ENCODE results near the gene EPHA1.

The EPHA1 gene

GRCh38 chr7:143351060-143351459 lies 57.6 kb downstream of the EPHA1 start:
- no peak for DNase-seq (ENCODE audit: low read depth in 2 of 2)

- DNase-seq (ENCODE audit: low read depth in 2 of 2), result no peak
Measured at GRCh38 chr7:143347950-143348349, 60.7 kb downstream of the EPHA1 start.

DNA sequence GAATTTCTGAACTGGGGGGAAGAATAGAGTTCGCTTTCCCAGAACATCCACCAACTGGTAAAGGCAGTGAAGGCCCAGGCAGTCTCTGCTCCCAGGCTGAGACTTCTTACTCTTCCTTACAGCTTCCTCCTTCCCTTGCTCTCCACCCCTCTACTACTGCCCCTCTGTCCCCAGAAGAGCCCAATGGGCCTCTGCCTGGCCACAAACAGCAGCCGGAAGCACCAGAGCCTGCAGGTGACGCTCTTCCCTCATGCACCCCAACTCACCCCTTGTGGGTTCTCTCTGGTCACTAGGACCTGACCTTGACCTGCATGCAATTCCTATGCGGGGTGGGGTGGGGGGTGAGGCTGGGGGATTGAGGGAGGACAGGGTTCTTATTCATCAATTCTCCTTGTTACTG lies 62.6 kb downstream of the EPHA1 start:
- DNase-seq (ENCODE audit: low read depth in 2 of 2), result no peak

- DNase-seq (ENCODE audit: low read depth in 2 of 2), result peak; percentile 30 to 33
Measured at GRCh38 chr7:143345428-143345900, 63.2 kb downstream of the EPHA1 start.

DNA sequence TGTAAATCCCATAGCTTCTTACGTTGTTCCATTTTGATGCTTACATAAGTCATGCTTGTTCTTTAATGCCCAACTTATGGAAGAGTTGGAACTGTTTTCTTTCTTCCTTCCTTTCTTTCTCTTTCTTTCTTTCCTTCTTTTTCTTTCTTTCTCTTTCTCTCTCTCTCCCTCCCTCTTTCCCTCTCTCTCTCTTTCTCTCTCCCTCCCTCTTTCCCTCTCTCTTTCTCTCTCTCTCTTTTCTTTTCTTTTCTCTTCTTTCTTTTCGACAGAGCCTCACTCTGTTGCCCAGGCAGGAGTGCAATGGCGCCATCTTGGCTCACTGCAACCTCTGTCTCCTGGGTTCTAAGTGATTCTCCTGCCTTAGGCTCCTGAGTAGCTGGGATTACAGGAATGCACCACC lies 65.1 kb downstream of the EPHA1 start:
- DNase-seq (ENCODE audit: low read depth in 2 of 2), result no peak

- DNase-seq (ENCODE audit: low read depth in 2 of 2), result no peak
Measured at GRCh38 chr7:143341842-143342241, 66.8 kb downstream of the EPHA1 start.

Data from activated CD8-positive, alpha-beta memory T cell treated with anti-CD3 and anti-CD28 coated beads for 4 hours (primary cell).